SK-N-SH (cell line): ENCODE data around the gene RPL7A. TPM values are rescaled to one million over a fixed set of nuclear protein-coding genes. Genes with fewer than 3 reads are reported as not detected.

Experiments
- CTCF ChIA-PET: fragments of 300-600, 350-600 bp; formaldehyde crosslinking; extraction: SDS; loops from one replicate; lab custom pipeline; 2021; lab: Yijun Ruan, JAX
- POLR2A ChIA-PET: fragments of 350-600 bp; sonication (Branson Sonifier 250); formaldehyde crosslinking; extraction: SDS; loops from one replicate; lab custom pipeline; 2020; ENCODE audit warnings: antibody characterized with exemption, inconsistent platforms; lab: Yijun Ruan, JAX
- DNase-seq: peaks from one replicate; pipeline ENCODE4 v3.0.0; 2012
- H2AFZ ChIP-seq: fragments of 200-600 bp; sonication (generic); 2 replicates; pipeline ENCODE4 v1.8.1; 2016; ENCODE audit warnings: antibody characterized with exemption, mild to moderate bottlenecking, low read depth
- H3F3A ChIP-seq: fragments of 200-600 bp; sonication (generic); replicated peaks from 2 replicates; pipeline ENCODE3; 2016; ENCODE audit warnings: antibody characterized with exemption, mild to moderate bottlenecking; ENCODE audit not compliant: insufficient read depth
- H3K27ac ChIP-seq, 2 experiments: fragments of 200-500 bp in 1 of 2; fragments of 200-600 bp in 1 of 2; sonication (Bioruptor generic) in 1 of 2; sonication (generic), shearing (Covaris generic) in 1 of 2; 2 replicates each; pipeline versions ENCODE4 v1.5.1 to v1.6.1; 2014 to 2016; ENCODE audit warnings: low read depth in 2 of 2, inconsistent platforms in 1 of 2, low read length in 1 of 2, mild to moderate bottlenecking in 1 of 2, mixed read lengths in 1 of 2
- H3K27me3 ChIP-seq: fragments of 200-600 bp; sonication (generic), shearing (Covaris generic); 2 replicates; pipeline ENCODE4 v1.6.1; 2016; ENCODE audit warnings: mixed run types; ENCODE audit not compliant: insufficient read depth
- H3K36me3 ChIP-seq, 2 experiments: fragments of 200-500 bp in 1 of 2; fragments of 200-600 bp in 1 of 2; sonication (Bioruptor generic) in 1 of 2; sonication (generic) in 1 of 2; replicated peaks in 1 of 2; 2 replicates each; pipeline versions ENCODE3 to v1.5.1; 2014 to 2016; ENCODE audit warnings: low read length in 1 of 2, mild to moderate bottlenecking in 1 of 2; ENCODE audit not compliant: insufficient read depth in 2 of 2, control insufficient read depth in 1 of 2
- H3K4me1 ChIP-seq, 2 experiments: fragments of 200-500 bp in 1 of 2; fragments of 200-600 bp in 1 of 2; sonication (Bioruptor generic) in 1 of 2; sonication (generic), shearing (Covaris generic) in 1 of 2; 2 replicates each; pipeline versions ENCODE4 v1.5.1 to v1.6.1; 2014 to 2016; ENCODE audit warnings: low read depth in 1 of 2, low read length in 1 of 2, mixed run types in 1 of 2; ENCODE audit not compliant: insufficient read depth in 2 of 2, control insufficient read depth in 1 of 2
- H3K4me2 ChIP-seq: fragments of 200-600 bp; sonication (generic), shearing (Covaris generic); 2 replicates; pipeline ENCODE4 v1.6.1; 2017; ENCODE audit warnings: mixed run types
- H3K4me3 ChIP-seq, 2 experiments: fragments of 200-500 bp in 1 of 2; fragments of 200-600 bp in 1 of 2; sonication (Bioruptor generic) in 1 of 2; sonication (generic), shearing (Covaris generic) in 1 of 2; 2 replicates each; pipeline versions ENCODE4 v1.5.1 to v1.8.1; 2014 to 2016; ENCODE audit warnings: low read depth in 2 of 2, inconsistent platforms in 1 of 2, low read length in 1 of 2, mild to moderate bottlenecking in 1 of 2, mixed read lengths in 1 of 2, moderate library complexity in 1 of 2
- H3K79me2 ChIP-seq: fragments of 200-600 bp; sonication (generic); 2 replicates; pipeline ENCODE4 v1.8.1; 2017; ENCODE audit warnings: mild to moderate bottlenecking; ENCODE audit not compliant: insufficient read depth
- H3K9ac ChIP-seq: fragments of 200-600 bp; sonication (generic); 2 replicates; pipeline ENCODE4 v1.6.1; 2017; ENCODE audit warnings: mixed run types
- H3K9me2 ChIP-seq: fragments of 200-600 bp; sonication (generic); 2 replicates; pipeline ENCODE4 v1.6.1; 2017; ENCODE audit warnings: mixed run types
- H3K9me3 ChIP-seq: fragments of 200-600 bp; sonication (generic); 2 replicates; pipeline ENCODE4 v1.6.1; 2017; ENCODE audit warnings: mixed run types, mild to moderate bottlenecking, moderate library complexity
- H4K20me1 ChIP-seq: fragments of 200-600 bp; sonication (generic); 2 replicates; pipeline ENCODE4 v1.6.1; 2017; ENCODE audit warnings: mild to moderate bottlenecking, mixed run types; ENCODE audit not compliant: insufficient read depth
- ELF1 ChIP-seq: IDR thresholded peaks from 2 replicates; pipeline ENCODE4 v1.4.0; 2012
- FOSL2 ChIP-seq: IDR thresholded peaks from 2 replicates; pipeline ENCODE4 v1.4.0; 2012; ENCODE audit warnings: low read depth, mild to moderate bottlenecking, moderate library complexity, borderline replicate concordance
- FOXJ3 ChIP-seq: sonication (generic); formaldehyde crosslinking; IDR thresholded peaks from 2 replicates; pipeline ENCODE4 v1.5.1; 2020; ENCODE audit warnings: mild to moderate bottlenecking, missing genetic modification reagents
- GABPA ChIP-seq: IDR thresholded peaks from 2 replicates; pipeline ENCODE4 v1.4.0; 2012; ENCODE audit warnings: low read depth, mild to moderate bottlenecking
- GATA2 ChIP-seq: sonication (generic); formaldehyde crosslinking; IDR thresholded peaks from 2 replicates; pipeline ENCODE4 v1.5.0; 2020; ENCODE audit warnings: mild to moderate bottlenecking, missing genetic modification reagents
- JUND ChIP-seq: IDR thresholded peaks from 2 replicates; pipeline ENCODE4 v1.4.0; 2012
- MEF2A ChIP-seq: IDR thresholded peaks from 2 replicates; pipeline ENCODE4 v1.4.0; 2012; ENCODE audit warnings: low read depth, borderline replicate concordance
- MXI1 ChIP-seq: IDR thresholded peaks from 2 replicates; pipeline ENCODE4 v1.6.1; 2012; ENCODE audit warnings: mild to moderate bottlenecking, low read depth, low read length, improper control_type of control experiment
- PBX3 ChIP-seq: IDR thresholded peaks from 2 replicates; pipeline ENCODE4; 2012
- POLR2AphosphoS5 ChIP-seq: IDR thresholded peaks from 2 replicates; pipeline ENCODE4 v1.6.1; 2012; ENCODE audit warnings: low read depth, low read length
- RAD21 ChIP-seq: IDR thresholded peaks from 2 replicates; pipeline ENCODE4 v1.6.1; 2012; ENCODE audit warnings: mild to moderate bottlenecking, low read length
- REST ChIP-seq: IDR thresholded peaks from 2 replicates; pipeline ENCODE4 v1.6.1; 2012; ENCODE audit warnings: mild to moderate bottlenecking, low read depth, low read length, moderate library complexity
- RFX5 ChIP-seq: IDR thresholded peaks from 2 replicates; pipeline ENCODE4 v1.6.1; 2012; ENCODE audit warnings: mild to moderate bottlenecking, improper control_type of control experiment, low read length
- SMC3 ChIP-seq: IDR thresholded peaks from 2 replicates; pipeline ENCODE4 v1.6.1; 2012; ENCODE audit warnings: low read depth, low read length, improper control_type of control experiment
- TCF12 ChIP-seq: IDR thresholded peaks from 2 replicates; pipeline ENCODE4 v1.4.0; 2012
- TEAD4 ChIP-seq: IDR thresholded peaks from 2 replicates; pipeline ENCODE4 v1.4.0; 2012; ENCODE audit warnings: mild to moderate bottlenecking, borderline replicate concordance; ENCODE audit not compliant: insufficient read depth
- YY1 ChIP-seq: IDR thresholded peaks from 2 replicates; pipeline ENCODE4 v1.4.0; 2012; ENCODE audit warnings: low read depth, mild to moderate bottlenecking
- WGBS: methylation state at CpG from one replicate; pipeline ENCODE4 v1.1.6; 2017; ENCODE audit warnings: low lambda C conversion rate; 5-methylcytosine and 5-hydroxymethylcytosine counted together
- polyA plus RNA-seq, 3 experiments: library from polyadenylated mRNA; depleted of rRNA; stranded (reverse); fragments of >200 nt; gene quantifications; 2 replicates each; pipeline ENCODE4 v1.2.3, GENCODE V29; 2012

Gene RPL7A
- polyA plus RNA-seq, 1 of the 3 experiments (the other 2 are of a cell fraction), result 4,121 TPM

GRCh38 chr9:133367778-133368177 lies 19.8 kb downstream of the RPL7A start:
- no peak for DNase-seq
- Histone ChIP-seq H3K79me2 (peaks cover 99% of the 10 kb centered on the region), H3K9me3 (no peaks in the 10 kb centered on the region), H3K27ac (peak overlapping the region in 1 of 2 experiments; percentile 16; a peak in 1 of 4 replicates), H3K27me3 (no peaks in the 10 kb centered on the region), H4K20me1 (peaks cover 90% of the 10 kb centered on the region), H3K9me2 (no peaks in the 10 kb centered on the region), H3K36me3 (peaks cover 41 to 80% of the 10 kb centered on the region in 2 experiments), H3K4me3 (no peak overlapping the region), H3K4me1 (peaks cover 0 to 36% of the 10 kb centered on the region in 2 experiments; a peak in 2 of 4 replicates), H2AFZ (no peak overlapping the region), H3F3A (peaks cover 12% of the 10 kb centered on the region), H3K4me2 (no peak overlapping the region), H3K9ac (no peak overlapping the region)
- 89% methylated on average over 10 of the region's 10 CpGs for WGBS
- TF ChIP-seq SMC3, result no peak
- ChIA-PET POLR2A (interaction anchor here (0.9 kb wide), 1 partner anchor 11 kb away, joined by 3 read pairs; the partner anchor contains the start of genes SURF1 and SURF2), CTCF (interaction anchor here (1.6 to 2.7 kb wide), 2 partner anchors 11 to 119 kb away, joined by 3 to 7 read pairs; partner anchors contain the start of genes SURF1 and SURF2)

- Histone ChIP-seq H3K36me3 (peaks cover 41 to 77% of the 10 kb centered on the region in 2 experiments), H3F3A (peaks cover 6% of the 10 kb centered on the region), H3K9ac (no peak overlapping the region), H3K4me3 (no peak overlapping the region), H3K79me2 (peaks cover 99% of the 10 kb centered on the region), H3K9me2 (no peaks in the 10 kb centered on the region), H3K4me2 (no peak overlapping the region), H3K4me1 (peaks cover 0 to 37% of the 10 kb centered on the region in 2 experiments; a peak in 2 of 4 replicates), H2AFZ (no peak overlapping the region), H3K9me3 (no peaks in the 10 kb centered on the region), H3K27ac (peak overlapping the region in 1 of 2 experiments; percentile 43; a peak in 2 of 4 replicates), H4K20me1 (peaks cover 91% of the 10 kb centered on the region), H3K27me3 (no peaks in the 10 kb centered on the region)
- ChIA-PET POLR2A (interaction anchor here (0.9 kb wide), 1 partner anchor 11 kb away, joined by 3 read pairs; the partner anchor contains the start of genes SURF1 and SURF2), CTCF (interaction anchor here (1.6 to 2.7 kb wide), 2 partner anchors 12 to 118 kb away, joined by 3 to 7 read pairs; partner anchors contain the start of genes SURF1 and SURF2)
- 83% methylated on average over 15 of the region's 18 CpGs for whole genome bisulfite sequencing
- TF ChIP-seq FOXJ3 (CRISPR knock-in tag) (no peak), REST (no peak), MXI1 (peak; percentile 94), MEF2A (no peak), YY1 (no peak), PBX3 (no peak), FOSL2 (no peak), ELF1 (no peak), RAD21 (no peak), TEAD4 (no peak), JUND (no peak), TCF12 (no peak), GABPA (no peak), GATA2 (peak; percentile 86), RFX5 (no peak), POLR2AphosphoS5 (no peak)
- peak; percentile 79 for DNase-seq
Measured at GRCh38 chr9:133368249-133368881, 20.3 kb downstream of the RPL7A start.
